GM21786 (cell line): ENCODE measurements around the gene STN1.

Experiments
- ATAC-seq: cut with Tn5 transposase; IDR thresholded peaks from one replicate; pipeline ENCODE4 v1.9.1; 2021; ENCODE audit not compliant: unreplicated experiment

Gene STN1

DNA sequence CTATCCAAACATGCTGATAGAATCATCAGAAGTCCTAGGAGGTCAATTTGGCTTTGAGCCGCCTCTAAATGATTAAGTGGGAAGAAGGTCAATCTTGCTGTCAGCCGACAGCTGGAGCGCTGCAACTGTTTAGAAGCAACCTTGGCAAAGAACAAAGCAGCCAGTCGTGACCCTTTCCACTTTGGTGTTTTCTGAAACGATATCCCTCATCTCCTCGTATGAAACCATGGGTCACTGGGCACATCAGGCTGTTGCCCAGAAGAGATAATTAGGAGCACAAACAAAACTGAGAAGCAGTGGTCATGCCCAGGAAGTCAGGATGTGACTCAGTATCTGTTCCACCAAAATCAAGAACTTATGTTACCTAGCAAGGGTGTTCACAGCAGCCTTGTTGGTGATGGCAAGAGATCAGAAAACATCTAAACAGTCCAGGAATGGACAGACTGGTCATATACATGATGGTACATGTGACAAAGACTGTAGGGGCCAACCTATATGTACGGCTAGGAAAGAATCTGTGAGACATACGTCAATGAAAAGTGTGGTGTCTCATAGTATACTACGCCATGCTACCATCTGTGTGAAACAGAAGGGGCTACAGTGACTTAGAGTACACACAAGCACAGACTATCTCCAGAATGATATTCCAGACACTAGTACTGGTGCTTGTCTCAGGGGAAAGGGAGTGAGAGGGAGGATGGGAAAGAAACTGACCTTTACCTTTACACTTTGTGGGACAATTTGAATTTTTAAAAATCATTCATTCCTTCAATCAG lies 22.4 kb downstream of the STN1 start:
- ATAC-seq: no peak

DNA sequence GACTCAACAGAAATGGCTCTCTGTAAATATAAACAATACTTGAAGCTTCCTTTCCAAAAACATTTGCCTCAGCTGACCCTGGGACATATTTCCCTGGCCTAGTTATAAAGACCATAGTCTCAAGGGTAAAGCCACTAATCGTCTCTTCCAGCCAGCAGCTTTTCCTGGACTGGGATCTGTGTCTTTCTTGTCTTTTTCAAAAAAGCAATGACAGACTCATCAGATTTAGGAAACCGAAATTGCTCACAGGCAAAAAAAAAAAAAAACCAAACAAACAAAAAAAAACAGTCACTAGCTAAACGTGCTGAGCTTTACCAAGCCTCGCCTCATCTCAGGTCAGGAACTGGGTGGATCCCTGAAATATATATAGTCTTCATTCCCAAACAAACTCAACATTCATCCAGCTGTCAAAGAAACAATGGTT lies 23.5 kb downstream of the STN1 start:
- no peak for ATAC-seq

DNA sequence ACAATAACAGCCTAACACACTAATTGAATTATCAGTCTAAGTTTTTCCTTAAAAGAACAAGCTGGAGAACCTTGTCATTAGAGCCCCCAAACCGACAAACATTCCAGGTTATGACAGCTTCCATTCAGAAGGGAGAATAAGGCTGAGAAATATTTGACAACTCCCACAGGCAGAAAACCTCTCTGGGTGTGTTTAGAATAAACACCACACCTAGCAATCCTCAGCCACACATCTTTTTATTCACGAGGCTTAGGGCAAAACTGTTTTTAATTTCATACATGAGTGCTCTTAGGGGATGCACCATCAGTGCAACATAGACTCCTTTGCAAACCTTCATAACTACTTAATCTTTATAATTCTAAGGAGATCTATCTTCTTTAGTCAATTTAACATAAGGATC lies 24.2 kb downstream of the STN1 start:
- no peak for ATAC-seq

DNA sequence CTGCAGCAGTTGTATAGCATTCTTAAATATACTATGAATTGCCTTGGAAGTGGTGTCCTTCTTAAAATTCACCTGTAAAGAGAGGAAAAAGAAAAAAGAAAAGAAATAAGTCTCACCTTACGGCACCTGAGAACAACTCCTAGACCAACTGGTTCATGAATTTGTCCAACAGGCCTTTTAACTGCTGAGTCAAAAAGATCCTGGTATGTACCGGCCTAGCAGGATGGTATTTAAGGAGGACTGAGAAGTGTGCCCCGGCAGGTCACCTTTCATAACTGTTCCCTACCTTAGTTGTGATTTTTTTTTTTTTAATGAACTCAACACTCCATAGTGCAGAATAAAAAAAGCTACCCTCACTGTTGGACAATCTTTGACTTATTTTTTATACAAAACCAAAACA lies 25.8 kb downstream of the STN1 start:
- no peak for ATAC-seq

DNA sequence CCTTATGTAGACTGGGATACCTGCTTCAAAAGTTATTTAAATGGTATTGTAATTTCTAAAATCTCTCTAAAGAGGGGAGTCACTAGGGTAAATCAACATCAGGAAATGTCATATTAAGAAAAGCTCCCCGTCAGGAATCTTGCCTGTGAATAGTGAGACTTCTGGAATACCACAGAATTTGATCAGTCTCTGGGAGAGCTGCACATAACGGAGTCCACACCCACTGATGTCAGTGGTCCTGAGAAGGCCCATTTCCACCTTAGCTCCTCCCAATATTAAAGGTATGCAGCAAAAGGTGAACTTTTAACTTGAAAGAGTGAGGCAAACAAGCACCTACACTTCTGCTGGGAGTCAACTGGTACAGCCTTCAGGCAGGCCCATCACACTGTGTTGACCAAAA lies 27.3 kb downstream of the STN1 start:
- no peak for ATAC-seq

DNA sequence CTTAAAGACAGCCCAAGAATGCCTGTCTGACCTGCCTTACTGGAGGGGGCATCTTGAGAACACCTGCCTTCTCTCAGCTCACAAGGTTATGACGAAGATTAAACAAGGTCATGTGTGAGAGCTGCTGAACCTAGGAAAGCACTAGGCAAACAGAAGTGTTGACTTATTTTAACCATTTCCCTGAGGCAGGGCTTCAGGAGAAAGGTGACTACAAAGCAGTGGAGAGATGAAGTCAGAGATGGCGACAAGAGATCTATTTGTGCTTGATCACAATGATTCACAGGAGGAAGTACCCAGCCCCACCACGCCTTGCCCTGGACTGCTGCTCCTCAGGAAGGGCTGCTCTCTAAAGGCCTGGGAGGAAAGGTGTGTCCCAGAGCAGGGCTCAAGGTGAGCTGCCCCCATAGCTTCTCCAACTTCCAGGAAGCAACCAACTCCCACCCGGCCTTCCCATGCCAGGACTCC lies 27.8 kb downstream of the STN1 start:
- ATAC-seq: no peak

DNA sequence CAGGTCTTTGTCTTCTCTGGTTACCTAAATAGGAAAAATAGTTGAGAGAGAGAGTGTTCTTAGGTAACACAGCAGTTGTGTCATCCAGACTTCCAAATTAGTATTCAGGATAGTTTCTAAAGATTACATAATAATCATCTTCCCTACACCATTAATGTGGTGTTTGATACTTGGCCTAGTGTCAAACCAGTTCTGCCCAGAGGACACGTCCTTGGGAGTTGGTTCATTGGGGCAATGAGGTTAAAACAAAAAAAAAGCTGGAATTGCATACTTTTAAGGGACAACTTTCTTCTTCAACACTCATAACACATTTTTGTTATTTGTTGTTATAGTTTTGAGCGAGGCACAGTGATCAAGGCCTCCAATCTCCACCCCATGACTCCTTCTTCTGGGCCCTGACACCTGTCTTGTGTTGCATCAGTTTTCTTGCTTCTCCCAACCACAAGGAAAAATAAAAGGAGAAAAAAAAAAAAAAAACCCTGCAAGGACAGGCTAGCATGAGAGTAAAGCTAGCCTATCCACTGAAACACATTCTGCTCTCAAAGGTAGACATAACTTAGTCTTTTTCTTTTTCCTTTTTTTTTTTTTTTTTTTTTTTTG lies 28.8 kb downstream of the STN1 start:
- no peak for ATAC-seq

DNA sequence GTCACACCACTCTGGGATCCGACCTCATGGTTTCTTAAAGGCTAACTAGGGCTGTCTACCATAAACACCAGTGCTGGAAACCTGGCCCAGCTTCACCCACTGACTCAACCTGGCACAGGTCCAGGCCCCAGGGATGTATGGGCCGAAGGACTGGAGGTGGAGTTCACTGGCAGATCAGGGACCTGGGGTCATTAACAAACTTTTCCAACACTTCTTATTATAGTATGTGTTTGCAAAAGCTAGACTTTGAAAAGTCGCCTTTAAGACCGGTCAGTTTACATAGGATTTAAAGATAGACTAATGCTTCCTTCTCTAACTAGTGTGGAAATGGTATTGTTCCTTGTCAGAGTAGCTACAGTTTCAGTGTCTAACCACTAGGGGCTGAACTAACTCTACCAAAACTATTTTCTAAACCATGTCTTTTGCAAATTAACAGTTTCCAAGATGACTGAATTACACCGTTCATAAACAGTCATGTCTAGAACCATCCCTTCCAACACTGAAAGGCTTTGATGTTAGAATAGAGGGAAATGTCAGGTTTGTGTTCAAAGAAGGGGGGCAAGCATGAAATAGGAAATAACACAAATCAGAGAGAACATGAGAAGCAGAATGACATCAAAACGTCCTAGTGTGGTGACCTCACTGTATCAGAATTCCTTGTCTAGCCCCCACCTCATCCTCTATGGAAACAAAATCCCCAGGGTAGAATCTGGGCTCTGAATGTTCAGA lies 29.7 kb downstream of the STN1 start:
- ATAC-seq: no peak

DNA sequence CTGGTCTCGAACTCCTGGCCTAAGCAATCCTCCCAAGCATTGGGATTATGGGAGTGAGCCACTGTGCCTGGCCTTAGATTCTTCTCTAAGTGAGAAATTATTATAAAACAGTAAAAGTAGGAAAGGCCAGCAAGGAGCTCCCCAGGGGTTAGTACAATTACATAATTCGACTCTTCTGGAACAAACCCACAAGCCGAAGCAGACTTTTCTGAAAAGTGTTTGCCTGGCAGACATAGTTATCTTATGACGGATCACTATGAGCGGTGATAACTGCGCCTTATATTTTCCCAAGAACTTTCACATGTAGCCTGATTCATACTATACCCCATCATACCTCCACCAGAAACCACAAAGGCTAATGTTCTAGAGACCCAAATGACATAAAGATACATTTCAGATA lies 32.4 kb downstream of the STN1 start:
- ATAC-seq: no peak

DNA sequence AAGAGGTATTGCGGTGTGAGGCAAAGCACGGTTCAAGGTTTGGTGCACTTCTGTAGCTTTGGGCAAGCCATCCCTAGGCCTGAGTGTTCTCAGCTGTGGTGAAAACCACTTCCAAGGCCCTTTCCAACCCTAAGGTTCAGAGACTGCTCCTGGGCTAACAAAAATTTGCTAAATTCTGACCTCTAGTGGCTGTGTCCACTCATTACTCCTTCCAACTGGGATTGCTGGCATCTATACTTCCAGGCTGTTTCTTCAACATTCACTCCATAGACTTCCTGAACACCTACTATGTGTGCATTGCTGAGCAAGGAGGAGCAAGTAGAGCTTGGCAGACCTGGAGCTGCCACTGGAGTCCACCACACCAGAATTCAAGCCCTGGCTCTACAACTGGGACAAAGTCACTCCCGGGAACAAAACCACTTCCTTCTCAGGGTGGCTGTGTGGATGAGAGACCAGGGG lies 33.3 kb downstream of the STN1 start:
- ATAC-seq: no peak

DNA sequence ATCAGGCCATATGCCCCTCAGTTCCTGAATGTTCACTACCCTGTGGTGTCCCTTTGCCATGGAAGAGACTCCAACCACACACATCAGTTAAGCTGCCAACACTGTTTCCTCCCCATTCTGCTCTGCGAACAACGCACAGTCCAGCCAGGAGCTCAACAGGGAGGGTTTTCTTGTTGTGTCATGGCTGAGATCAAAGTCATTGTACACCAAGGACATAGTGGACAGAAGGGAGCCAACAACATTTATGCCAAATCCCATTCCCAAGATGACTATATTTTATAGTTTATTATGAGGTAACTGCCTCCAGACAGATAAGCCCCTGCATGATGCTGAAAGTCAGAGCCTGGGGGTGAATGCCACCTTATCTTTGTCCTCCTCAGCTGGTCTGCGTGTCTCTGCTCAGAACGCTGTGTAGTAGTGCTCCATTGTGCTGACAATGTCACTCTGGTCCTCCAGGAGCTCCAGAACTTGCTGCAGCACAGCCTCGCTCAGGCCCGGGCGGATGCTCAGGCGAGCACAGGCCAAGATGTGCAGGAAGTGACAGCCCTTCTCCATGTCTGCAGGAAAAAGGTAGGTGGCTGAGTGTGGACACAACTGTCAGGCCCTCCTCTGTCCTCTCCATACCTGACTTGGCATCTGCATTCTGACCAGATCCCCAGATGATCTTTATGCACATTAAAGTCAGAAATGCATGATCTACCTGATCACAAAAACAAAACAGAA lies 35.5 kb downstream of the STN1 start:
- ATAC-seq: no peak

DNA sequence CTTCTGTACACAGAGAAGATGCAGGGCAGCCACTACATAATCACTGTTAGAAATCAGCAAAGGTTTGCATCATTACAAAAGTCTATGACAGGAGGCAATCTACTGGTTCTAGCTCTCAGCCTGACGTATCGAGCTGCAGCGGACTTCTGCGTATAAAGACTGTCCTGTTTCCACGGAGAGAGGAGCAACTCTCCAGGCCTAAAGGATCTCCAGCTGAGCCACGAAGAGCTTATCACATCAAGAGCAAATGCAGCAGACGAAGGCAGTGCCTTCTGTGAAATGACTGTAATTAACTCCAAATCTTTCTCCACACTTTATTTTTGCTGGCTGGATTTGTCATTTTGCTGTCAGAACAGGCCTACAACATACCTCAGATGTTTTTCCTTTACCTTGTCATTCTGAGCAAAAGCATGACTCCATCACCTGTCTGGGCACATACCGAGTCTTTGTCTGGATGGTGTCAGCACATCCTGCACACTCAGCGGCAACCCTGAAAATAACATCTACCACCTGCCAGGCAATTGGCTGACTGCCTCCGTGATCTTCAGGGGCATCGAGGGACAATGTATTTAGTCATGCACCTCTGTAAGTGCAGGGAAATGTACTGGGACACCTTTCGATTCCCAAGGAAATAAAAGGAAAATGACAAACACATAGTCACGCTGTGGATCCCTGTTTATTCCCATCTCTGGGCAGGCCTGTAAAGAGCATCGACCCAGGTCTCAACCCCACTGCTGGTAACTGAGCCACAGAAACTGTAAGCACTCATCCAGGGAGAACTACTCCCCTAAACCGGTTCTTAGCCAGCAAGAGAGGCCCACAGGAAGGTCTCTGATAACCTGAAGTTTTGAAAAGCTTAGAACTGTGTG lies 36.3 kb downstream of the STN1 start:
- no peak for ATAC-seq

DNA sequence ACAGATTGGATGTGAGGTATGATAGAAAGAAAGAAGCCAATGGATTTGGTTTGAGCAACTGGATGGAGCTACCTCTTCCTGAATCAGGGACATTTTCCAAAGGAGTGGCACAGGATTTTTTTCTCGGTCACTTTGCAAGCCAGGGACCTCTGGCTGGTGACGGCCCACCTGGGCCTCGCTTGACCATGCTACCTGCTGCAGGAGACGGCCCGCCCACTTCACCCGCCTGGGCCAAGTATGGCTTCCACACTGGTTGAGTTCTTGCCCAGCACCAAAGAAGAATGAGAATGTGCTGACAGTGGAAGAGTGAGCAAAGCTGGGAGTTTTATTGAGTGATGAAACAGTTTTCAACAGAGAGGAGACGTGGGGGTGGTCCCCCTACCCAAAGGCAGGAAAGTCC lies 38.2 kb downstream of the STN1 start:
- no peak for ATAC-seq

DNA sequence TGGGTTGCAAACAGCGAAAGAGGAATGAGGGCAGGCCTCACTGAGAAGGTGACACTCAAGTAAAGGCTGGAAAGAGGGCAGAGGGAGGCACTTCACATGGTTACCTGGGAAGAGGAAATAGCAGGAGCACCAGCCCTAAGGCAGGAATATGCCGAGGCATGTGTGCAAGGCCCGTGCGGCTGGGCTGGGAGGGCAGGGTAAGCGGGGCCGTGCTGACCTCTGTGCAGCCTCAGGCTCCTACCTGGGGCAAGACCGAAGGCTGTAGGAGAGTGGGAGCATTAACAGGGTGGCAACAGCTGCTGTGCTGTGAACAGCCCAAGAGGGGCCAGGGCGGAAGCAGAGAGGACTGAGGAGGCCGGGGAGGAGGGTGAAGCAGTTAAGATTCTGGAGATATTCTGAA lies 38.6 kb downstream of the STN1 start:
- no peak for ATAC-seq

DNA sequence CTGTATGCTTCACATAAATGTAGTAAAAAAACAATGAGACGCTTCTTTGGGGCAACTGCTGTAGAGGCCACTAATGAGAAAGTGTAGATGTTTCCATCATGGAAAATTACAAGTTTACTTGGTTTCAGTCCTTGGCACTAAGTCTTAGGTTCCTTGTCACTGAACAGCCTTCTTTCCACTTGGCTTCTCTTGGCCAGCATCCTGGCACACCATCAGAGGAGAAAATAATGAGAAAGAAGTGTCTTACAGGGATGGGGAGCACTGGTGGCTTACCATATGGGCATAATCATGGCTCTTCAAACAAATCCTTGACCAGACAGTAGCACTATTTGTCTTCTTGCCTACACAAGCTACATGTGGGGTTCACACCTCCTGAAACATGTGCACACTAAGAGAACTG lies 40.1 kb downstream of the STN1 start:
- ATAC-seq: no peak

DNA sequence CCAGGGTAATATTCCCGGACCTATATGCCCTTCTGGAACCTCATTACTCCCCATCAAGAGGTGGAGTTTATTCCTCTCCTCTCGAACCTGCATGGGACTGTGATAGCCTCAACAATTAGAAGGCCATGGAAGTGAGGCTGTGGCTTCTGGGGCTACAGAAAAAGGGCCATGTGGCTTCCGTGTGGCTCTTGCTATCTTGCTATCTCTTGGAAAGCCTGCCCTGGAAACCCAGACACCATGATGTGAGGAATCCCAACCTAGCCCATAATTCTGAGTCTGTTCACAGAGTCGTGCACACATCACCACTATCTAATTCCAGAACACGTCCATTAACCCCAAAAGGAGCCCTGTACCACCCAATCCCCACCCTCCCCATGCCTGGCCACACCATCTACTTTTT lies 41.8 kb downstream of the STN1 start:
- no peak for ATAC-seq

DNA sequence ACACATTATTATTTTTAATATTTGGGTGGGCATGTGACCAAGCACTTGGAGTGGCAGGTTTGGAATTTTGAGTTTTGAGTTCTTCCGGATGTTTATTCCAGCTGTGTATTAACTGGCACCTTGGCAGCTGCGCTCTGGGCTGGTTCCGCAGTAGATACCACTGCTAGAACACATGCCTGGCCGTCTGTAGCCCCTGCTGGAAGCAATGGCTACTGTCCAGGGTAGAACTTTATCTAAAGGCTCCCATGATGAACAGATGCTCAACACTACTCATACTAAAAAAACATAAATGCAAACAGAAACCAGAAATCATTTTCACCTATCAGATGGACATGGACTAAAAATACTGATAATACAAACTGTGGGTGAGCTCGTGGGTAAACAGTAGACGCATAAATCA lies 43.3 kb downstream of the STN1 start:
- no peak for ATAC-seq

DNA sequence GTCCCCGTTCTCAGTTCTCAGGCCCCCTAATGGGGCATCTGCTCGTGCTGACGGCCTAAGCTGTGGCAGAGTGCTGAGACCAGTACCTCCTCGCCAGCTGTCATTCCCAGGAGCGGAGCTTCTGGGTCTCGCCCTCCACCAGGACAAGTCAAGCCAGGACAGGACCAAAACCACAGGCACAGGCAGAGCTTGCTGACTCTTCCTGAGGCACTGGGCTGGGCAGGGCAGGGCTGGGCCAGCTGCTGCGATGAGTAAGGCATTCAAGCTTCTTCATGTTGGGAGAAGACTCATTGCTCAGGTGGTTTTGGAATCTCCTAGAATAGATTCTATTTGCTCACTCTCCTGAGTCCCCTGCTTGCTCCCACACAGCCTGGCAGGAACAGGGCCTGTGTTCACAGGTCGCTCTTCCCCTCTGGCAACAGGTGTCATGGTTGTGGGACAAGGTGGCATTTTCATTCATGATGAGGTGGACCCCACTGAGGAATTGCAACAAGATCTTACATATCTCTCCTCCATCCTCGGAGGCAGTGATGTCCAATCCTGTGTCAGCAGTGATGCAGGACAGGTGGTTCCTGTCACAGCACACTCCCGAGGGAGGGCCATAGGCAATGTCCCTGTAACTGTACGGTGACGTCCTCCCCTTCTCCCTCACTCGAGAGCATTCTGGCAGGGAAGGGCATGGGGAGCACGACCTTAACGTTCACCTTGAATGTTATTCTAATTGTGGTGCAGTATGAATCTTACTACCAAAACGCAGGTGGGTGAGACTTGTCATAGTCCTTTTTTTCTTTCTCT lies 45.6 kb downstream of the STN1 start:
- no peak for ATAC-seq

DNA sequence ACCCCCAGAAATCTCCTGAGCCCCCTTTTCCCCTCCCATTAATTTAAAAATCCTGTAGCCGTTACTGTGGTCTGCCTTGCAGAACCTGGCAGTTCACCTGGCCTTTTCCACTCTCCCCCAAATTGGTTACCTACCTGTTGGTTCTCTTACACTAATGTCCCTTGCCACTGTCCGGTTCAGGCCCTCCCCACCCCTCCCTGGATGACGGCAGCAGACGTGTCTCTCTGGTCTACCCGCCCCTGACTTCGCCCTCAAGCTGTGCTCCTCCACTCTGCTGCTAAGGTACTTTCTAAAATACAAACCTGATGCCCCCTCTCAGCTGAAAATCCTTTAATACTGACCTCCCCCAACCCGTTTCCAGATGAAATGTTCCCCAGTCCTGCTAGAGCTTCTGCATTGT lies 47.0 kb downstream of the STN1 start:
- ATAC-seq: no peak

DNA sequence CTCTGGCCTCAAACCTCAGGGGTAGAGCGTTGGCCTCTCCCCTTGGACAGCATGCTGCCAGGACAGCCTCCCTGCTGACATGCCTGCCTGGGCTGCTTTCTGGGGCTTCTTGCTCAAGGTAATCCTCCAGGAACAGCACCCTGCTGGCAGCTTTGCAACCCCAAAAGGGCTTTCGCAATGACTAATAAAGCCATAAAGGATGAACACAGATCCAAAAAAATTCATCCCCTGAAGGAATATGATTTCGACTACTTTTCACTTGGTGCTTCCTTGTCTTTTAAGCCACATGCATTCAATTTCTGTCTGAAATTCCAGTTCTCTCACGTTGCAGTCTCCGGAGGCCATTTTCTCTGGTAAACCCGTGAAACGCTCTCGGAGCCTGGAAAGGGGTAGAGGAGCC lies 47.5 kb downstream of the STN1 start:
- no peak for ATAC-seq
